Stimulated activated CD4-positive, alpha-beta T cell treated with anti-CD3 and anti-CD28 coated beads, Interleukin-2, amount 100 ng/mL, for 24 hours (primary cell): Measurements from ENCODE around the gene TLL1.

Experiments
- DNase-seq, 2 donors: peaks; one replicate each; pipeline ENCODE4 v3.0.0-alpha.2; 2020

The TLL1 gene

GRCh38 chr4:165905405-165906027 lies 32.5 kb downstream of the TLL1 start:
- DNase-seq, result no peak

GRCh38 chr4:165906272-165906671 lies 33.2 kb downstream of the TLL1 start:
- DNase-seq, result no peak

GRCh38 chr4:165909947-165910346 lies 36.9 kb downstream of the TLL1 start:
- no peak for DNase-seq

- DNase-seq, result no peak
Measured at GRCh38 chr4:165915215-165915614, 42.2 kb downstream of the TLL1 start.

DNA sequence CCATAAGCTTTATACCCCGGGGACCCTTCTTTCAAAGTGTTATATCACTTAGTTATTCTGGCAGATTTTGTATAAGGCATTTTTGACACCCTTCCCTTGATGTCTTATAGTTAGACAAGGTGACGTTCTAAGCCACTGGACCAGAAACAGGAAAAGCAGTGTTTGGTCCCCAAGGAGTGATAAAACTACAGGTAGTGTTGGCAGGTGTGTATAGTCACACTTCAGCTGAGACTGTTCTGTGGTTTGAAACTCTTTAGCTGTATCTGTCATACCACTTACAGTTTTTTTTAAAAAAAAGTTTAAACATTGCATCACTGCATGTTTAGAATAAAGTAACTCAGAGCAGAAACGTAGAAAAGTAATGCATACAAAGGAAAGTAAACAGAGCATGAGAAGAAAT lies 48.5 kb downstream of the TLL1 start:
- no peak for DNase-seq

DNA sequence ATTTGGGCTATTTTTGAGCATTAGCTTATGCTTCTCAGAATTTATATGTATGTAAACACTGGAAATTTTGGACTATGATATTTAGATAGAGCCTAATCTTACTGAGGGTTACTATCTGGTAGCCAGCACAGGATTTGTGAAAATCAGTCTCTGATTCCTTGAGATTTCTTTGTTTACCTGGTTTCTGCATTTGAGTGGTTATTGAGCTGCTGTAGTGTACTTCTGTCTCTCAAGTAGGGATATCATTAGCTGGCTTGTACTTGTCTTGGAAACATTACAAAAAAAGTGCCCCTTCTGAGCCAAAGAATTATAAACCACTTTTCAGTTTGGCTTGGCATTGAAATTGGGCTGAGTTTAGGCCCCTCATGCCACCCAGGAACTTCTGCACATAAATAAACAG lies 49.7 kb downstream of the TLL1 start:
- no peak for DNase-seq

DNA sequence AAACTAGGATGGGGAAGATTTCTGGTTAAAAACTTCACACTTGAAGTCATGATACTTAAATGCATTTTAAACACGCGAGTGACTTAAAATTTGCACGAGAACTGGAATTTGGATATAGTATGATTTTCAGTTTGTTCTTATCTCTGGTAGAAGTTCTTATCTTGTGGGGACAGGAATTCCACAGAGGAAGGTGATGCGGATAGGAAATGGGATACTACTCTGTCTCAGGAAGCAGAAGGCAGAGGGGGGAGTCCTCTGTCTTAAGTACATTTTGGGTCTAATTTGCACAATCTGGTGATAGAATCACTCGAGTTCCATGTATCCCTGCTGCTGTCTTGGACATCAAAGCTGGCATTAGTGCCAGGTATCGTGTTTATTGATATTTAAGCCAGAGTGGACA lies 53.3 kb downstream of the TLL1 start:
- no peak for DNase-seq

GRCh38 chr4:165927366-165927765 lies 54.3 kb downstream of the TLL1 start:
- DNase-seq, result no peak

GRCh38 chr4:165927815-165928214 lies 54.8 kb downstream of the TLL1 start:
- no peak for DNase-seq

DNA sequence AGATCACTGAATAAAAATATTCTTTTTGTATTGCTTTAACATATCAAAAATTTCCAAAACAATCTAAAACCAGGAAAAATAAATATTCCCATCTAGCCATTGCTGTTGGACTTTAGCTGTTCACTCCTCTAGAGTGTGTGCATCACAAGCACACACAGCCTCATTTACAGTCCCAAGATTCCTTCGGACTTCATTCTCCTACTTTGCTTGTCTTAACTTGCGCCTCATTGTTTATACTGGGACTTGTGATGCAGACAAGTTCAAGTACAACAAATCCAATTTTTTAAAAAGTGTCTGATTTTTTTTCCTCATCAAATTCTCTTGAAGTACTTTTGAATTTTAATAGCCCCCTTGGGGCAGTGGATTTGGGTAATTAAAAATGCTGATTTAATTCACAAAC lies 55.6 kb downstream of the TLL1 start:
- no peak for DNase-seq

DNA sequence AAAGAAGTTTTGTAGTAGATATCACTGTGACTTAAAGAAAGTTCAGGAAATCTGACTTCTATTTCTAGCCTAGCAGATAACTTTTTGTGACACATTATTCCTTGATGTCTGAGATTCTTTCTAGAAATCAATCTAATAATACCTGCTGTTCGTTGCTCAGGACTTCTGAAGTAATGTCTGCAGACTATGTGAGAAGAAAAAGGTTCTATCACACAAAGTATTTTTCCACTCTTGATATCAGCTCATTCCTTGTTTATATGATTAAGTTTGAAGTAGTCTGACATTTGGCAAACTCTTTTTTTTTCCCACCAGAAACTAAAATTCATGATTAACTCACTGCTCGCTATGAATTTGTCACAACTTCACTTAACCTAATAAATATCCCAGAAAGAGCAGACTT lies 56.6 kb downstream of the TLL1 start:
- DNase-seq, result no peak

DNA sequence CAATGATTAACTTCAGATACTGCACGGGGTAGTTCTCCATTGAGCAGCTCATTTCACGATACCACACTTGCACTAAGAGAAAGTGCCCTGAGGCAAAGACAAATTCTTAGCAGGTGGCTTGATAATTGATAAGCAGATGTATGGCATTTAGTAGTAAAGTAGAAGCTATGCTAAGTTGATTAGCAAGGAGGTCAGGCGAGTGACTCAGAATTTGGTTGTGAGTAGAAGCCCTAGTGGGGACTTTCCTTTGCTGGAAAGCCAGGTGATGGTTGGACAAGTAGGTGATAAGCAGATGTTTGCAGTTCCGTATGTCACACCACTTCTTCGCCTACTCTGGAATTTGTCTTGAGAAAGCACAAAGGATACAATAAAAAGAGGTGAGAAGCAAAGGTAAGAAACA lies 58.7 kb downstream of the TLL1 start:
- DNase-seq, result no peak

- DNase-seq, result no peak
Measured at GRCh38 chr4:165944900-165945299, 71.9 kb downstream of the TLL1 start.

DNA sequence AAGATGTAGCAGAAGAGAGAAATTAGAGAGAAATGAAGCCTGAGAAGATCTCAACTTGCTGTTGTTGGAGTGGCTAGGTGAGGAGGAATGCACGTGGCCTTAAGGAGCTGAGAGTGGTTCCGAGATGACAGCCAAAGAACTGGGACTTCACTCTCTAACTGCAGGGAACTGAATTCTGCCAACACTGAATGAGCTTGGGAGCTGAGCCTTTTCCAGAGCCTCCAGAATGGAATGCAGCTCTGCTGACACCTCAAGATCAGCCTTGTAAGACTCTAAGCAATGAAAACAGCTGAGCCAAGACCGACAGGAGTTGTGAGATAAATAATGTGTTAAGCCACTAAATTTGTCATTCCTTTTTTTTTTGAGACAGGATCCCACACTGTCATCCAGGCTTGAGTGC lies 73.0 kb downstream of the TLL1 start:
- DNase-seq, result no peak

DNA sequence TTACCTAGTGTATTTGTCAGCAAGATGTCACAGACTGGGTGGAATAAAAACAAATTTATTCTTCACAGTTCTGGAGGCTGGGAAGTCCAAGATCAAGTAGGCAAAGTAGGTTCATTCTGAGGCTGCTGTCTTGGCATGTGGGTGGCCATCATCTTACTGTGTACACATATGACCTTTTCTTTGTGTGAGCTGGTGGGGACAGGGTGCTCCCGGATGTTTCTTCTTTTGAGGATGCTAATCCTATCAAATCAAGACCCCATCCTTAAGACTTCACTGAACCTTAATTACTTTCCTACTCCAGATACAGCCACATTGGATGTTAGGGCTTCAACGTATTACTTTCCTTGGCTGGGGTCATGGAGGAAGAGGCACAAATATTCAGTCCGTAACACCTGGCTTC lies 74.0 kb downstream of the TLL1 start:
- DNase-seq, result no peak

DNA sequence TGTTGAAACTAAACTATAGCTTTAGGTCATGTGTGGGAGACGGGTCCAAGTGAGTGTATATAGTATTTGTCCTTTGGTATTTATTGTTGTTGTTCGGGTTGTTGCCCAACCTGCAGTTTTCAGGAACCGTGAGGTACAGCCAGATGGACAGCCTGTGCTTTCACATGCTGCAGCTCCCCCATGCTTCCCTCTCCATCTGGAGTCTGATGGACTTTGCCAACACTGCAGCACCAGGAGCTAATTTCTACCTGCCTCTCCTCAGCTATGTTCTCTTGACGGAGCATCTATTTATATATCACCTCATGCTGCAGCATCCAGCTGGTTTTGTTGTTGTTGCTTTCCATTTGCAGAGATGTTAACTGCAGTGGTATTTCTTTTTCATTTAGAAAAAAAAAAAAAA lies 80.1 kb downstream of the TLL1 start:
- DNase-seq, result no peak

DNA sequence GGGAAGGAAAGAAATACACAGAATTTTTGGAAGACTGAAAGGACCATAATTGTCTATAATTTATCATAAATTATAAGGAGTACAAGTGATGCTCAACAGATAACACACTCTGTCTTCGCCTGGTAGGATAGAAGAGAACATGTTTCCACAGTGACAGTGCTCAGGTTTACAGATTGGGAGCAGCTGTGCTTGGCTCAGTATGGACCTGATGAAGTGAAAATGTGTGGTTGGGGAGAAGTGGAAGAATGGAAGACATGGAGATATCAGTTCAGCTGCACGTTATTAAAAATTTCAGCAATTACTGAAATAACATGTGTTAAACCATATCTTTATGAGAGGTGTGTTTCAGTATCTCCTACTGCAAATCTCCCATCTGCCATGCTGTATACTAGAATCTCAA lies 90.6 kb downstream of the TLL1 start:
- no peak for DNase-seq

- DNase-seq, result no peak
Measured at GRCh38 chr4:165964591-165964990, 91.6 kb downstream of the TLL1 start.

GRCh38 chr4:165965503-165965902 lies 92.5 kb downstream of the TLL1 start:
- DNase-seq, result no peak

DNA sequence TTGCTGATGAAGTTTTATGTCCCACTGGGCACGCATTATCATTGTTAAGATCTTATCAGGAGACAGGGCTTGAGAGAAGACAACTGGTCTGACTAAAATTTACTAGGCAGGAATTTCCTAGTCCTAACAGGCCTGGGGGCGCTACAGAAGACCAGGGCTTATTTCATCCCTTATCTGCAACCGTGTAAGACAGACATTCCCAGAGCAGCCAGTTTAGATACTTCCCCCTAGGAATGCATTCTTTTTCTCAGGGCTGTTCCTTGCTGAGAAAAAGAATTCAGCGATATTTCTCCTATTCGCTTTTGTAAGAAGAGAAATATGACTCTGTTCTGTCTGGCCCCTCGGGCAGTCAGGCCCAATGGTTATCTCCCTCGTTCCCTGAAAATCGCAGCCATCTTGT lies 93.8 kb downstream of the TLL1 start:
- DNase-seq, result no peak

GRCh38 chr4:165967486-165967885 lies 94.4 kb downstream of the TLL1 start:
- no peak for DNase-seq

GRCh38 chr4:165970703-165971420 lies 97.8 kb downstream of the TLL1 start:
- DNase-seq, result no peak

- DNase-seq, result no peak
Measured at GRCh38 chr4:165971446-165971845, 98.4 kb downstream of the TLL1 start.

DNA sequence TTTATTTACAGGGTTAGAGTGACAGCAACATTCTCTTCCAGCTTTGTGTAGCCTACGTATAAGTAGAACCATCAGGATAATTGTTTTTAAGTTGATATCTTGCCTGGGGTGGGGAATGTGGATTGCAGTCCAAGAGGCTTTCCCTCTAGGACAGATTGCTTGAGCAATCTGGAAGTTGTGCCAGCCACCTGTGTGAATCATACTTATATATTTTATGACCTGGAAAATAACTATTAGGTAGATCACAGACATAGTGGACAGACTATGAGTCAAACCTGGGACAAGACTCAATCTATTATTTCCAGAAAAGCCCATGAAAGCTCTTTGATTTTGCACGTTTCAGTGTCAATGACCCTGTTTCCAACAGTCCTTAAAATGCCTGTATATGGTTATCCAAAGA lies 98.9 kb downstream of the TLL1 start:
- DNase-seq, result no peak

DNA sequence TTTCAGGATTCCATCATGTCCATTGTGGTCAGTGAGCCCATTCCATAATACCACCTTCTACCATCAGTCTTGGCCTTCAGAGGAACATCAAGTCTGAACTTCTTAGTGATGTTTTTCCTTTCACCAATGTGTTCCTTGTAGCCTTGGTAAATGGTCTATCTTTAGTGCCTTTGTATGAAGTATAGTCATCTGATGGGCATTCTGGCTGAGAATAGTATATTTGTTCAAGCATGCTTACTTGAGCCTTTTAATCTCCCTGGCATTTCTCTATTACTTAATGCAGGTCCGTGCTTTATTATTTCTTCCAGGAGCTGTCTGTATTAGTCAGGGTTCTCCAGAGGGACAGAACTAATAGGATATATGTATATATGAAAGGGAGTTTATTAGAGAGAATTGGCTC lies 99.7 kb downstream of the TLL1 start:
- DNase-seq, result no peak
